PC-9 (cell line): Measurements from ENCODE around the gene TSHZ3. TPM values are rescaled to one million over a fixed set of nuclear protein-coding genes. Genes with fewer than 3 reads are reported as not detected.

Source experiments
- BruUV-seq: library from RNA; stranded (reverse); fragments of 400-500 nt; replicated peaks from 2 replicates; lab custom pipeline; 2021; lab: Mats Ljungman, UMichigan
- CTCF ChIA-PET: fragments of 300-600 bp; sonication (Branson Sonifier 250); formaldehyde crosslinking; loops from one replicate; lab custom pipeline; 2022; ENCODE audit warnings: antibody characterized with exemption; lab: Charles Lee
- POLR2A ChIA-PET: fragments of 300-600 bp; sonication (Branson Sonifier 250); formaldehyde crosslinking; loops from one replicate; lab custom pipeline; 2022; ENCODE audit warnings: antibody characterized with exemption; ENCODE audit not compliant: unreplicated experiment; lab: Charles Lee
- DNase-seq, 2 experiments: peaks; one replicate each; pipeline versions ENCODE4 v3.0.0 to v3.0.0-alpha.2; 2015 to 2022; ENCODE audit warnings: mixed read lengths in 1 of 2
- H2AFZ ChIP-seq: fragments of 200-600 bp; sonication (generic); 2 replicates; pipeline ENCODE4 v1.8.1; 2017; ENCODE audit warnings: antibody characterized with exemption
- H3F3A ChIP-seq: fragments of 200-600 bp; sonication (generic); 2 replicates; pipeline ENCODE4 v1.8.1; 2017; ENCODE audit warnings: antibody characterized with exemption, mild to moderate bottlenecking, low read depth; ENCODE audit not compliant: insufficient read depth
- H3K27ac ChIP-seq: fragments of 200-600 bp; sonication (generic); 2 replicates; pipeline ENCODE4 v1.6.1; 2016; ENCODE audit warnings: mixed run types
- H3K27me3 ChIP-seq: fragments of 200-600 bp; sonication (generic); 2 replicates; pipeline ENCODE4 v1.6.1; 2016; ENCODE audit warnings: low read depth, mixed run types; ENCODE audit not compliant: insufficient read depth
- H3K36me3 ChIP-seq: fragments of 200-600 bp; sonication (generic); 2 replicates; pipeline ENCODE4 v1.6.1; 2016; ENCODE audit warnings: low read depth, mixed run types
- H3K4me1 ChIP-seq: fragments of 200-600 bp; sonication (generic); replicated peaks from 2 replicates; pipeline ENCODE4 v1.6.1; 2016; ENCODE audit warnings: mixed run types; ENCODE audit not compliant: insufficient read depth
- H3K4me2 ChIP-seq: fragments of 200-600 bp; sonication (generic); 2 replicates; pipeline ENCODE4 v1.6.1; 2017; ENCODE audit warnings: mixed run types
- H3K4me3 ChIP-seq: fragments of 200-600 bp; sonication (generic); 2 replicates; pipeline ENCODE4 v1.6.1; 2016; ENCODE audit warnings: mixed run types
- H3K79me2 ChIP-seq: fragments of 200-600 bp; sonication (generic); 2 replicates; pipeline ENCODE4 v1.6.1; 2017; ENCODE audit warnings: low read depth, mixed run types
- H3K9me2 ChIP-seq: fragments of 200-600 bp; sonication (generic); 2 replicates; pipeline ENCODE4 v1.8.1; 2017; ENCODE audit warnings: mild to moderate bottlenecking; ENCODE audit not compliant: insufficient read depth
- H3K9me3 ChIP-seq: fragments of 200-600 bp; sonication (generic); 2 replicates; pipeline ENCODE4 v1.8.1; 2016; ENCODE audit warnings: low read depth; ENCODE audit not compliant: insufficient read depth
- H4K20me1 ChIP-seq: fragments of 200-600 bp; sonication (generic); 2 replicates; pipeline ENCODE4 v1.8.1; 2017; ENCODE audit not compliant: insufficient read depth
- EZH2 ChIP-seq: fragments of 200-600 bp; sonication (generic); IDR thresholded peaks from 2 replicates; pipeline ENCODE4 v1.8.0; 2017; ENCODE audit warnings: antibody characterized with exemption, low read depth
- intact Hi-C: fragments of 100-400 bp; cut with micrococcal nuclease; formaldehyde crosslinking; loops from one replicate; pipeline ENCODE4 v1.10.0; 2022; ENCODE audit not compliant: unreplicated experiment
- total RNA-seq: library from RNA; stranded (reverse); gene quantifications from 2 replicates; pipeline ENCODE4 v1.2.3, GENCODE V29; 2021
- TF ChIP-seq, protein P1 (sequence below): fragments of 200-600 bp; sonication (generic); conservative IDR thresholded peaks from 2 replicates; pipeline ENCODE4 v1.6.1; 2017; ENCODE audit warnings: mixed run types, antibody characterized with exemption, mild to moderate bottlenecking, moderate library complexity

Gene TSHZ3
- total RNA-seq, 1 experiment from 2014 or later, result not detected

DNA sequence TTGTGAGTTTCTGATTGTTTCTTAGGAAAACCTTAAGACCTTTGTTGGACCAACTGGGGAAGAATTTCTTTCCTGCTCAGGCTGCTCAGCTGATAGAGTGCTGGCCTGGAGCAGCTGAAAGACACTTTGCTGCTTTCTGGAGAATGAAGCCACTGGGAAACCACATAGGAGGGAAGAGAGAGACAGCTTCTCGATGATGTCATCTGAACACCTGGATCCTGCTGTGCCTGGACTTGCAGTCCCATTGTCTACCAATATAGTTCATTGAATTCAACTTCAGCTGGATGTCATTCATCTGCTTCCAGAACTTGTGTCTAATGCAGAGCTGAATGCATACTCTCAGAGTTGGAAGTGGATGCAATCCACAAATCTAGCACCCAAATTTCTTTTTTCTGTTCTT, 34.3 kb upstream of the TSHZ3 start:
- Histone ChIP-seq H4K20me1 (no peaks in the 10 kb centered on the region), H3K4me2 (no peak overlapping the region), H3K27ac (no peak overlapping the region), H3K9me3 (no peaks in the 10 kb centered on the region), H3F3A (no peaks in the 10 kb centered on the region), H3K4me3 (no peak overlapping the region), H3K4me1 (no peaks in the 10 kb centered on the region), H3K79me2 (no peaks in the 10 kb centered on the region), H3K9me2 (no peaks in the 10 kb centered on the region), H3K36me3 (no peaks in the 10 kb centered on the region), H2AFZ (no peak overlapping the region), H3K27me3 (peaks cover 27% of the 10 kb centered on the region)
- intact Hi-C loops, result no loop called here
- BruUV-seq, result no TSS peak
- ChIA-PET POLR2A (no interaction called here), CTCF (no interaction called here)
- TF ChIP-seq, protein P1, sequence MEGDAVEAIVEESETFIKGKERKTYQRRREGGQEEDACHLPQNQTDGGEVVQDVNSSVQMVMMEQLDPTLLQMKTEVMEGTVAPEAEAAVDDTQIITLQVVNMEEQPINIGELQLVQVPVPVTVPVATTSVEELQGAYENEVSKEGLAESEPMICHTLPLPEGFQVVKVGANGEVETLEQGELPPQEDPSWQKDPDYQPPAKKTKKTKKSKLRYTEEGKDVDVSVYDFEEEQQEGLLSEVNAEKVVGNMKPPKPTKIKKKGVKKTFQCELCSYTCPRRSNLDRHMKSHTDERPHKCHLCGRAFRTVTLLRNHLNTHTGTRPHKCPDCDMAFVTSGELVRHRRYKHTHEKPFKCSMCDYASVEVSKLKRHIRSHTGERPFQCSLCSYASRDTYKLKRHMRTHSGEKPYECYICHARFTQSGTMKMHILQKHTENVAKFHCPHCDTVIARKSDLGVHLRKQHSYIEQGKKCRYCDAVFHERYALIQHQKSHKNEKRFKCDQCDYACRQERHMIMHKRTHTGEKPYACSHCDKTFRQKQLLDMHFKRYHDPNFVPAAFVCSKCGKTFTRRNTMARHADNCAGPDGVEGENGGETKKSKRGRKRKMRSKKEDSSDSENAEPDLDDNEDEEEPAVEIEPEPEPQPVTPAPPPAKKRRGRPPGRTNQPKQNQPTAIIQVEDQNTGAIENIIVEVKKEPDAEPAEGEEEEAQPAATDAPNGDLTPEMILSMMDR, result no peak
- no peak for TF ChIP-seq EZH2
- no peak for DNase-seq

DNA sequence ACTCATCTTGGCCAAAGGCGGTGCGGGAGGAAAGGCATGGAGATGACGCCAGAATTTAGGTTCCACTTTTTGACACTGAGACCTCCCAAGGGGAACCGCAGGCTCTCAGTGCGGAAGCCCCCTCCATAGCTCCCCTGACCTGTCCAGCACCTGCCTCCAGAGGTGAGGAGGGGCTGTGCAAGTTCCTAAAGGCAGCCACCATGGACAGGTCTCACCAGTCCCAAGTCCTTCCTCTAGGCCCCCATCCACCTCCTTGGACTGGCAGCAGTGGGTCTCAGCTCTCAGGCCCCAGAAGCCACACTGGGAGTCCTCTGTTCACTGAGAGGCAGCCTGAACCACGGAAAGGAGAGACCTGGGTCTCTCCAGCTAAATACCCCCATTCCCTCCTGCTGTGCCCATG, 31.6 kb upstream of the TSHZ3 start:
- no peaks in the 10 kb centered on the region for H3K79me2 ChIP-seq
- no peak overlapping the region for H3K4me2 ChIP-seq
- no peaks in the 10 kb centered on the region for H3K9me3 ChIP-seq
- H3K27me3 ChIP-seq, result peaks cover 17% of the 10 kb centered on the region; the same call in 1 of the 2 replicates
- no TSS peak for BruUV-seq
- no peaks in the 10 kb centered on the region for H3F3A ChIP-seq
- no peak overlapping the region for H3K27ac ChIP-seq
- no peak for DNase-seq
- no peak overlapping the region for H2AFZ ChIP-seq
- no peaks in the 10 kb centered on the region for H4K20me1 ChIP-seq
- POLR2A ChIA-PET, result no interaction called here
- no peak for TF ChIP-seq EZH2
- TF ChIP-seq, protein P1, result no peak
- no peaks in the 10 kb centered on the region for H3K36me3 ChIP-seq
- no peak overlapping the region for H3K4me3 ChIP-seq
- CTCF ChIA-PET, result no interaction called here
- H3K4me1 ChIP-seq, result no peaks in the 10 kb centered on the region
- H3K9me2 ChIP-seq, result no peaks in the 10 kb centered on the region
- intact Hi-C loops, result no loop called here

DNA sequence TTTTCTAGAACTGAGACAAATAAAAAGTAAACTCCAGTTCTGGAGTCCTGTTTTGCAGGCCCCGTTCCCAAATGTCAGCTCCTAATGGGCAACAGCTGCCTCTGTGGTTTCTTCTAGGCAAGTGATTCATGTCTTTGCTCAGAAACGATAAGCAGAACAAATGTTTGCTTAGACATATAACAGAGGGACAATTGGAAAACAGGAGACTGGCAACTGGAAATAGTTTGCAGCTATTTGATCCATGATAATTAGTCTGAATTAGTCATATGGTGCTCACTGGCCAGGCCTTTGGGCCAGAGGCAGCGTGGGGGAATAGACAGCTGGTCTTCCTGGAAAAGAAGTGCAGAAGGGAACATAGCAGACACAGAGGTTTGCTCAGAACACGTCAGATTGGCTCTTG, 29.2 kb upstream of the TSHZ3 start:
- H3K9me3 ChIP-seq, result no peaks in the 10 kb centered on the region
- DNase-seq, result no peak
- no peaks in the 10 kb centered on the region for H3F3A ChIP-seq
- ChIA-PET POLR2A (no interaction called here), CTCF (no interaction called here)
- no peak for TF ChIP-seq EZH2
- TF ChIP-seq, protein P1, result no peak
- peaks cover 17% of the 10 kb centered on the region; the same call in 1 of the 2 replicates for H3K27me3 ChIP-seq
- H3K36me3 ChIP-seq, result no peaks in the 10 kb centered on the region
- H3K4me1 ChIP-seq, result no peaks in the 10 kb centered on the region
- intact Hi-C loops, result no loop called here
- BruUV-seq, result no TSS peak
- no peak overlapping the region for H3K4me3 ChIP-seq
- H4K20me1 ChIP-seq, result no peaks in the 10 kb centered on the region
- no peaks in the 10 kb centered on the region for H3K9me2 ChIP-seq
- H3K79me2 ChIP-seq, result no peaks in the 10 kb centered on the region
- no peak overlapping the region for H3K27ac ChIP-seq
- H3K4me2 ChIP-seq, result no peak overlapping the region
- H2AFZ ChIP-seq, result no peak overlapping the region
